Ishikawa (cell line): Measurements from ENCODE around the gene FGR.

Source experiments
- CEBPB ChIP-seq: IDR thresholded peaks from 2 replicates; pipeline ENCODE4 v1.6.1; 2012
- CREB1 ChIP-seq: IDR thresholded peaks from 2 replicates; pipeline ENCODE4 v1.6.1; 2012; ENCODE audit warnings: low read depth
- EGR1 ChIP-seq: IDR thresholded peaks from 2 replicates; pipeline ENCODE4 v1.6.1; 2012
- EP300 ChIP-seq: IDR thresholded peaks from 2 replicates; pipeline ENCODE4 v1.6.1; 2012; ENCODE audit warnings: borderline replicate concordance
- FOXM1 ChIP-seq: IDR thresholded peaks from 2 replicates; pipeline ENCODE4 v1.6.1; 2012; ENCODE audit warnings: low read depth, borderline replicate concordance
- MAX ChIP-seq: IDR thresholded peaks from 2 replicates; pipeline ENCODE4 v1.6.1; 2012
- RAD21 ChIP-seq: IDR thresholded peaks from 2 replicates; pipeline ENCODE4 v1.6.1; 2012; ENCODE audit warnings: low read depth
- REST ChIP-seq: IDR thresholded peaks from 2 replicates; pipeline ENCODE4 v1.6.1; 2012; ENCODE audit warnings: low read depth, mild to moderate bottlenecking
- TAF1 ChIP-seq: IDR thresholded peaks from 2 replicates; pipeline ENCODE4 v1.6.1; 2012; ENCODE audit warnings: low read depth, mild to moderate bottlenecking
- TCF12 ChIP-seq: IDR thresholded peaks from 2 replicates; pipeline ENCODE4 v1.6.1; 2012; ENCODE audit warnings: low read depth
- TEAD4 ChIP-seq: IDR thresholded peaks from 2 replicates; pipeline ENCODE4 v1.6.1; 2012
- YY1 ChIP-seq: IDR thresholded peaks from 2 replicates; pipeline ENCODE4 v1.6.1; 2012; ENCODE audit warnings: low read depth
- TF ChIP-seq, protein P1 (sequence below): IDR thresholded peaks from 2 replicates; pipeline ENCODE4 v1.6.1; 2012

DNA sequence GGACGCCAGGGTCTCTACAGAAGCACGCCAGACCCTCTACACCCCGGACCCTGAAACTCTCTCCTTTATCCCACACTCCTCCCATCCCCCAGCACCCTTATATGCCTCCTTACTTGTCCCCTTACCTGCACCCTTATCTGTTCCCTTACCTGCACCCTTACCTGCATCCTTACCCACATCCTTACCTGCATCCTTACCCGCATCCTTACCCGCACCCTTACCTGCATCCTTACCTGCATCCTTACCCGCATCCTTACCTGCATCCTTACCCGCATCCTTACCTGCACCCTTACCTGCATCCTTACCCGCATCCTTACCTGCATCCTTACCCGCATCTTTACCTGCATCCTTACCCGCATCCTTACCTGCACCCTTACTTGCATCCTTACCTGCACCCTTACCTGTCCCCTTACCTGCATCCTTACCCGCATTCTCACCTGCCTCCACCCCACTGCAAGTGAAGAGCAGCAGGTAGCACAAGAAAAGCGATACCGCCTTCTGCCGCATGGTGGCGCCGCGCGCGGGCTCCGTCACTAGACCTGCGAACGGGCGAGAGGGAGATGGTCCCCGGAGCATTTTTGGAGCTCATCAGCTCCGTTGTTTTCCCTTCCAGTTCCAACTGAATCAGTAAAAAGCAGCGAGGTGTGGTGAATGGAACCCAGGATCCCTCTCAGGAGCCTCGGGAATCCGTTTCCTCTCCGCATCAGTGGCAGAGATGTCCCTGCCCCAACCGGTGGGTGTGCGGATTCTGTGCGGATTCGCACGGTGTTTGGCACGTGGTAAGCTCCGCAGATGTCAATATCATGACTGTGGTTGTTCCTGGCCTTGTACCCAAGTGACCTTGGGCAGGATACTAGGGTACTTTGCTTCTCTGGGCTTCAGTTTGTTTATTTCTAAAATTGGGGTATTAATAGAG is 34.1 kb upstream of the FGR start:
- no peak for TF ChIP-seq EP300
- TF ChIP-seq EGR1 = no peak
- peak; percentile 50; the same call in 1 of the 2 replicates for TF ChIP-seq MAX
- peak; percentile 82 for TF ChIP-seq RAD21
- TF ChIP-seq TAF1 = no peak
- TF ChIP-seq REST = no peak
- TF ChIP-seq, protein P1, sequence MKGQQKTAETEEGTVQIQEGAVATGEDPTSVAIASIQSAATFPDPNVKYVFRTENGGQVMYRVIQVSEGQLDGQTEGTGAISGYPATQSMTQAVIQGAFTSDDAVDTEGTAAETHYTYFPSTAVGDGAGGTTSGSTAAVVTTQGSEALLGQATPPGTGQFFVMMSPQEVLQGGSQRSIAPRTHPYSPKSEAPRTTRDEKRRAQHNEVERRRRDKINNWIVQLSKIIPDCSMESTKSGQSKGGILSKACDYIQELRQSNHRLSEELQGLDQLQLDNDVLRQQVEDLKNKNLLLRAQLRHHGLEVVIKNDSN = no peak
- no peak for TF ChIP-seq TCF12
- no peak for TF ChIP-seq TEAD4
- no peak for TF ChIP-seq YY1
- TF ChIP-seq FOXM1 = no peak
- no peak for TF ChIP-seq CEBPB
- TF ChIP-seq CREB1 = no peak
